ENCODE measurements around the gene SMIM44. TPM values are rescaled to one million over a fixed set of nuclear protein-coding genes. Genes with fewer than 3 reads are reported as not detected.

Gene SMIM44
- total RNA-seq, 3 donors from 2014 or later: 1.1 to 5.5 (median 5.5) TPM

- Histone ChIP-seq H3K9me3 (no peaks in the 10 kb centered on the region), H3K4me3 (no peak overlapping the region), H3K36me3 (ENCODE audit: low read depth) (no peaks in the 10 kb centered on the region), H3K4me1 (ENCODE audit: low read depth) (peaks cover 16% of the 10 kb centered on the region)
- ATAC-seq: no peak
- DNase-seq: no peak
- intact Hi-C loops (cut with DNase I, micrococcal nuclease): no loop called here
- no peak for TF ChIP-seq CTCF (IDR thresholded peaks at IDR 0.05)
Observed at GRCh38 chr19:3478409-3479176, 4.6 kb downstream of the SMIM44 start.

GRCh38 chr19:3477951-3478350, 5.3 kb downstream of the SMIM44 start:
- DNase-seq (no peak), ATAC-seq (no peak)
- Histone ChIP-seq H3K9me3 (no peaks in the 10 kb centered on the region), H3K4me1 (ENCODE audit: low read depth) (peaks cover 15% of the 10 kb centered on the region), H3K4me3 (no peak overlapping the region), H3K36me3 (ENCODE audit: low read depth) (no peaks in the 10 kb centered on the region)
- no peak for TF ChIP-seq CTCF (IDR thresholded peaks at IDR 0.05)
- intact Hi-C loops (cut with DNase I, micrococcal nuclease): no loop called here

- H3K4me1 ChIP-seq (ENCODE audit: low read depth): peaks cover 15% of the 10 kb centered on the region
- H3K9me3 ChIP-seq: no peaks in the 10 kb centered on the region
- H3K36me3 ChIP-seq (ENCODE audit: low read depth): no peaks in the 10 kb centered on the region
- H3K4me3 ChIP-seq: no peak overlapping the region
- ATAC-seq: no peak
- intact Hi-C loops (cut with DNase I, micrococcal nuclease): no loop called here
- no peak for DNase-seq
- TF ChIP-seq CTCF (IDR thresholded peaks at IDR 0.05): no peak
Observed at GRCh38 chr19:3477506-3477905, 5.7 kb downstream of the SMIM44 start.

GRCh38 chr19:3476830-3477229, 6.4 kb downstream of the SMIM44 start:
- intact Hi-C loops (cut with DNase I, micrococcal nuclease): no loop called here
- peaks cover 15% of the 10 kb centered on the region for H3K4me1 ChIP-seq (ENCODE audit: low read depth)

GRCh38 chr19:3475449-3475848, 7.8 kb downstream of the SMIM44 start:
- ATAC-seq: no peak
- H3K4me1 ChIP-seq (ENCODE audit: low read depth): peaks cover 10% of the 10 kb centered on the region
- no peak for TF ChIP-seq CTCF (IDR thresholded peaks at IDR 0.05)
- intact Hi-C loops (cut with DNase I, micrococcal nuclease): no loop called here
- DNase-seq: no peak
- no peaks in the 10 kb centered on the region for H3K36me3 ChIP-seq (ENCODE audit: low read depth)
- no peaks in the 10 kb centered on the region for H3K9me3 ChIP-seq
- no peak overlapping the region for H3K4me3 ChIP-seq

More at GRCh38 chr19:3476830-3477229, 6.4 kb downstream of the SMIM44 start:
- H3K4me3 ChIP-seq: no peak overlapping the region
- no peaks in the 10 kb centered on the region for H3K36me3 ChIP-seq (ENCODE audit: low read depth)
- TF ChIP-seq CTCF (IDR thresholded peaks at IDR 0.05): no peak
- DNase-seq: no peak
- no peak for ATAC-seq
- H3K9me3 ChIP-seq: no peaks in the 10 kb centered on the region
